GM12878 (cell line): Measurements from ENCODE around the gene EXOC3L4. TPM values are rescaled to one million over a fixed set of nuclear protein-coding genes. Genes with fewer than 3 reads are reported as not detected.

Experiments
- ATAC-seq: fragments of 200-7000 bp; cut with Tn5 transposase; 3 replicates; pipeline ENCODE4 v1.9.1; 2020; ENCODE audit warnings: mild to moderate bottlenecking, moderate library complexity
- BruUV-seq: library from RNA; stranded (reverse); fragments of 400-500 nt; replicated peaks from 2 replicates; lab custom pipeline; 2021; lab: Mats Ljungman, UMichigan
- CTCF ChIA-PET: fragments of 300-600 bp; sonication (Branson Sonifier 250); formaldehyde crosslinking; extraction: SDS; loops from one replicate; lab custom pipeline; 2021; ENCODE audit warnings: inconsistent platforms; lab: Yijun Ruan, JAX
- POLR2A ChIA-PET: fragments of 350-600 bp; formaldehyde crosslinking; extraction: SDS; loops from one replicate; lab custom pipeline; 2021; ENCODE audit warnings: inconsistent platforms; lab: Charles Lee
- RAD21 ChIA-PET: fragments of 300-600 bp; sonication (Branson Sonifier 250); formaldehyde crosslinking; loops from one replicate; lab custom pipeline; 2023; ENCODE audit warnings: antibody characterized with exemption; ENCODE audit not compliant: unreplicated experiment; lab: Charles Lee
- SMC1A ChIA-PET: fragments of 300-600 bp; sonication (Branson Sonifier 250); formaldehyde crosslinking; loops from one replicate; lab custom pipeline; 2023; ENCODE audit not compliant: unreplicated experiment, uncharacterized antibody; lab: Charles Lee
- DNase-seq: peaks from one replicate; pipeline ENCODE4 v3.0.0-alpha.2; 2011; ENCODE audit warnings: low read depth, low spot score
- FAIRE-seq: peaks from 3 replicates; lab custom pipeline; 2011; peaks lifted over from hg19 to GRCh38; lab: Jason Lieb, UNC
- H2AFZ ChIP-seq: 2 replicates; pipeline ENCODE4 v1.6.0; 2011; ENCODE audit warnings: low read depth, low read length, control low read depth; ENCODE audit not compliant: control insufficient read depth
- H3K27ac ChIP-seq: 2 replicates; pipeline ENCODE4 v1.5.1; 2011; ENCODE audit warnings: control low read depth; ENCODE audit not compliant: control insufficient read depth, insufficient read depth
- H3K27me3 ChIP-seq, 2 experiments: replicated peaks in 1 of 2; 2 replicates each; pipeline versions ENCODE4 v1.6.0 to v1.6.1; 2011; ENCODE audit warnings: low read length in 1 of 2; ENCODE audit not compliant: control insufficient read depth in 2 of 2, insufficient read depth in 2 of 2
- H3K36me3 ChIP-seq, 2 experiments: 2 replicates each; pipeline ENCODE4 v1.5.1; 2011; ENCODE audit warnings: low read length in 1 of 2; ENCODE audit not compliant: control insufficient read depth in 2 of 2, insufficient read depth in 2 of 2
- H3K4me1 ChIP-seq: 2 replicates; pipeline ENCODE4 v1.6.1; 2011; ENCODE audit warnings: mild to moderate bottlenecking, low read length, moderate library complexity, mixed read lengths; ENCODE audit not compliant: control insufficient read depth, insufficient read depth
- H3K4me2 ChIP-seq: 2 replicates; pipeline ENCODE4 v1.6.0; 2011; ENCODE audit warnings: control low read depth; ENCODE audit not compliant: control insufficient read depth, insufficient read depth
- H3K4me3 ChIP-seq: fragments of 200-600 bp; sonication (generic); 2 replicates; pipeline ENCODE4 v1.5.1; 2016
- H3K79me2 ChIP-seq: 2 replicates; pipeline ENCODE4 v1.6.0; 2011; ENCODE audit warnings: low read length; ENCODE audit not compliant: control insufficient read depth, insufficient read depth
- H3K9ac ChIP-seq: 2 replicates; pipeline ENCODE4 v1.8.0; 2011; ENCODE audit warnings: low read length, control low read depth, mixed read lengths; ENCODE audit not compliant: control insufficient read depth, insufficient read depth
- H3K9me3 ChIP-seq: replicated peaks from 3 replicates; pipeline ENCODE4 v1.5.1; 2011; ENCODE audit warnings: mild to moderate bottlenecking, low read length; ENCODE audit not compliant: control insufficient read depth, insufficient read depth
- H4K20me1 ChIP-seq: 2 replicates; pipeline ENCODE4 v1.6.0; 2011; ENCODE audit not compliant: control insufficient read depth, insufficient read depth
- ATF3 ChIP-seq: IDR thresholded peaks from 2 replicates; pipeline ENCODE4 v1.6.1; 2011; ENCODE audit warnings: low read depth, mild to moderate bottlenecking, low read length, moderate library complexity, borderline replicate concordance; ENCODE audit errors: extremely low read depth
- BACH1 ChIP-seq: fragments of 450-650 bp; IDR thresholded peaks from 2 replicates; pipeline ENCODE4 v1.6.1; 2017; ENCODE audit warnings: mild to moderate bottlenecking, borderline replicate concordance
- BCL11A ChIP-seq: IDR thresholded peaks from 2 replicates; pipeline ENCODE4 v1.6.1; 2011; ENCODE audit warnings: low read depth, low read length
- CHD2 ChIP-seq: IDR thresholded peaks from 2 replicates; pipeline ENCODE4 v1.6.1; 2011; ENCODE audit warnings: low read depth, low read length, improper control_type of control experiment, borderline replicate concordance
- CREM ChIP-seq: IDR thresholded peaks from 2 replicates; pipeline ENCODE4 v1.6.1; 2014; ENCODE audit warnings: antibody characterized with exemption, low read depth
- E2F4 ChIP-seq: IDR thresholded peaks from 2 replicates; pipeline ENCODE4 v1.6.1; 2012; ENCODE audit warnings: low read depth, low read length, improper control_type of control experiment
- EED ChIP-seq: sonication (generic); IDR thresholded peaks from 2 replicates; pipeline ENCODE4 v1.6.1; 2016; ENCODE audit warnings: antibody characterized with exemption, low read depth
- IRF3 ChIP-seq: fragments of 450-650 bp; IDR thresholded peaks from 2 replicates; pipeline ENCODE4 v1.6.1; 2014; ENCODE audit warnings: mild to moderate bottlenecking
- KAT2A ChIP-seq: conservative IDR thresholded peaks from 2 replicates; pipeline ENCODE4 v1.6.1; 2011; ENCODE audit warnings: low read depth, low read length; ENCODE audit not compliant: control insufficient read depth
- MLLT1 ChIP-seq: fragments of 450-650 bp; IDR thresholded peaks from 2 replicates; pipeline ENCODE4 v1.6.1; 2016; ENCODE audit warnings: mild to moderate bottlenecking
- NBN ChIP-seq: fragments of 450-650 bp; IDR thresholded peaks from 2 replicates; pipeline ENCODE4 v1.6.1; 2016
- PKNOX1 ChIP-seq: fragments of 450-650 bp; IDR thresholded peaks from 2 replicates; pipeline ENCODE4 v1.6.1; 2016; ENCODE audit warnings: mild to moderate bottlenecking
- RB1 ChIP-seq: fragments of 450-650 bp; formaldehyde crosslinking; IDR thresholded peaks from 2 replicates; pipeline ENCODE4 v1.6.1; 2017; ENCODE audit warnings: mild to moderate bottlenecking, borderline replicate concordance
- SREBF2 ChIP-seq: IDR thresholded peaks from 2 replicates; pipeline ENCODE4 v1.6.1; 2012; ENCODE audit warnings: mild to moderate bottlenecking, low read length
- SUZ12 ChIP-seq: fragments of 200-600 bp; sonication (generic); IDR thresholded peaks from one replicate; pipeline ENCODE4 v1.6.1; 2018; ENCODE audit warnings: antibody characterized with exemption, mild to moderate bottlenecking; ENCODE audit not compliant: unreplicated experiment
- ZNF24 ChIP-seq: fragments of 450-650 bp; IDR thresholded peaks from 2 replicates; pipeline ENCODE4 v1.6.1; 2017; ENCODE audit warnings: antibody characterized with exemption, mild to moderate bottlenecking
- ZNF274 ChIP-seq: IDR thresholded peaks from one replicate; pipeline ENCODE4 v1.8.0; 2011; ENCODE audit not compliant: insufficient read length, insufficient read depth
- WGBS: methylation state at CpG from one replicate; pipeline ENCODE4 v1.1.6; 2016; ENCODE audit warnings: low lambda C conversion rate; ENCODE audit not compliant: insufficient replicate concordance, insufficient coverage; ENCODE audit errors: missing lambda C conversion rate; 5-methylcytosine and 5-hydroxymethylcytosine counted together
- in situ Hi-C: fragments of 300-500 bp; cut with MboI; formaldehyde crosslinking; loops from 9 replicates; pipeline ENCODE4 v1.14.3; 2018; ENCODE audit warnings: mixed read lengths
- intact Hi-C: fragments of 100-400 bp; cut with micrococcal nuclease; formaldehyde crosslinking; loops from one replicate; pipeline ENCODE4 v1.14.2; 2022; ENCODE audit not compliant: unreplicated experiment
- polyA plus RNA-seq, 11 experiments: library from polyadenylated mRNA; depleted of rRNA in 4 of 11; unstranded in 6 of 11; stranded (reverse) in 5 of 11; fragments of >200 nt; fragmentation: Nextera tagmentation in 4 of 11; fragmentation: Illumina TruSeq in 1 of 11; extraction: Ambion mirVana in 4 of 11; extraction: Trizol in 1 of 11; gene quantifications; 1 replicate in 1 of 11; 2 replicates in 10 of 11; pipeline versions ENCODE4 v1.2.1 to v1.2.3, GENCODE V29; 2011 to 2016; ENCODE audit warnings: inconsistent platforms in 2 of 11, missing spikeins in 2 of 11, low read depth in 1 of 11
- total RNA-seq, 4 experiments: library from RNA; depleted of rRNA in 3 of 4; stranded (reverse); fragments of >200 nt in 3 of 4; fragmentation: Illumina TruSeq in 1 of 4; extraction: Trizol in 1 of 4; gene quantifications; 2 replicates each; pipeline versions ENCODE4 v1.2.1 to v1.2.3, GENCODE V29; 2013 to 2021

The EXOC3L4 gene
- total and polyA plus RNA-seq, 10 of the 15 experiments (the other 5 are each of a cell fraction or from before 2014, with no cell fraction given), result not detected

- TF ChIP-seq MLLT1, result no peak
- TF ChIP-seq NBN, result 0 out of 2 replicates have a peak, but pooled peaks have one; percentile 14
Measured at GRCh38 chr14:103091883-103092222, 2.7 kb upstream of the EXOC3L4 start (continued).

- ATAC-seq (no peak), DNase-seq (no peak), FAIRE-seq (no peak)
- 69% methylated on average over 13 of the region's 13 CpGs for WGBS
- Histone ChIP-seq H3K27me3 (no peaks in the 10 kb centered on the region), H3K9ac (no peak overlapping the region), H3K79me2 (no peaks in the 10 kb centered on the region), H3K9me3 (no peaks in the 10 kb centered on the region), H3K27ac (no peak overlapping the region), H2AFZ (no peak overlapping the region), H4K20me1 (no peaks in the 10 kb centered on the region), H3K4me1 (peaks cover 13% of the 10 kb centered on the region), H3K4me3 (no peak overlapping the region)
- RAD21 ChIA-PET, result interaction anchor here (0.7 to 2.7 kb wide), 2 partner anchors 11 to 13 kb away, joined by 3 to 17 read pairs; no protein-coding TSS in a partner anchor
- in situ Hi-C loops (no loop called here), intact Hi-C loops (no loop called here)
- CTCF ChIA-PET, result interaction anchor here (2.8 kb wide), 1 partner anchor 20 kb away, joined by 9 read pairs; no protein-coding TSS in a partner anchor
- TF ChIP-seq KAT2A (no peak), ATF3 (no peak), CHD2 (no peak), BACH1 (no peak), CREM (no peak), PKNOX1 (no peak), IRF3 (no peak), ZNF274 (no peak), ZNF24 (no peak), EED (no peak), SUZ12 (no peak), RB1 (no peak), BCL11A (no peak), SREBF2 (no peak), E2F4 (no peak)
- TF ChIP-seq, all 136 proteins: peak for 0
- Histone ChIP-seq H3K4me2 (no peak overlapping the region), H3K36me3 (no peaks in the 10 kb centered on the region)
- ChIA-PET POLR2A (no interaction called here), SMC1A (no interaction called here)
- no TSS peak for BruUV-seq
Measured at GRCh38 chr14:103093856-103094405, 594 bp upstream of the EXOC3L4 start.
